Measurements from ENCODE around the gene RFC2.
A peak's percentile ranks its signal among the peaks of the same experiment; 100 is the strongest.

Gene RFC2

GRCh38 chr7:74254129-74254857 lies at the start of gene RFC2:
Gene RFC2, minus strand, starts transcription at chr7:74254399. Its CDS starts 16 bp downstream, at chr7:74254383.
- no peaks in the 10 kb centered on the region for H3K27me3 ChIP-seq (ENCODE audit: control insufficient read depth, insufficient read depth, low read length)
- no peaks in the 10 kb centered on the region for H3K36me3 ChIP-seq (ENCODE audit: control insufficient read depth, insufficient read depth, low read length)
- H3K9ac ChIP-seq (ENCODE audit: low read length), result peak within 1 kb of the TSS; percentile 95
- no peaks in the 10 kb centered on the region for H3K9me3 ChIP-seq (ENCODE audit: control insufficient read depth, low read length)
- peak within 1 kb of the TSS; percentile 53 for H3K4me3 ChIP-seq (ENCODE audit: low read length)
- H3K4me1 ChIP-seq (ENCODE audit: control insufficient read depth, insufficient read depth, low read length), result peaks cover 11% of the 10 kb centered on the region

- Histone ChIP-seq H3K36me3 (ENCODE audit: control insufficient read depth, insufficient read depth, low read length) (no peaks in the 10 kb centered on the region), H3K4me3 (ENCODE audit: low read length) (no peak overlapping the region), H3K4me1 (ENCODE audit: control insufficient read depth, insufficient read depth, low read length) (peaks cover 30% of the 10 kb centered on the region), H3K9me3 (ENCODE audit: control insufficient read depth, low read length) (no peaks in the 10 kb centered on the region), H3K27me3 (ENCODE audit: control insufficient read depth, insufficient read depth, low read length) (no peaks in the 10 kb centered on the region), H3K9ac (ENCODE audit: low read length) (no peak overlapping the region)
Observed at GRCh38 chr7:74302745-74303221, 48.6 kb upstream of the RFC2 start.

DNA sequence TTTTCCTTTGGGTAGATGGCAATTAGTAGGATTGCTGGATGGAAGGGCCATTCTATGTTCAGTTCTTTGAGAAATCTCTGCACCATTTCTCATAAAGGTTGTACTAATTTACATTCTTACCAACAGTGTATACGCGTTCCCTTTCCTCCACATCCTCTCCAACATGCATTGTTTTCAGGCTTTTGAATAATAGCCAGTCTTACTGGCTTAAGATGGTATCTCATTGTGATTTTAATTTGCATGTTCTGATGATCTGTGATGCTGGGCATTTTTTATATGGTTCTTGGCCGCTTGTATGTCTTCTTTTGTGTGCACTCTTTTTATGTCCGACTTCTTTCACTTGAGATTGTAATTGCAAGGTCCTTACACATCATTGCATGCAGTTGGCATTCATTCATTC lies 46.7 kb upstream of the RFC2 start:
- Histone ChIP-seq H3K36me3 (ENCODE audit: control insufficient read depth, insufficient read depth, low read length) (no peaks in the 10 kb centered on the region), H3K4me3 (ENCODE audit: low read length) (no peak overlapping the region), H3K9ac (ENCODE audit: low read length) (no peak overlapping the region), H3K27me3 (ENCODE audit: control insufficient read depth, insufficient read depth, low read length) (no peaks in the 10 kb centered on the region), H3K4me1 (ENCODE audit: control insufficient read depth, insufficient read depth, low read length) (peaks cover 15% of the 10 kb centered on the region), H3K9me3 (ENCODE audit: control insufficient read depth, low read length) (no peaks in the 10 kb centered on the region)

DNA sequence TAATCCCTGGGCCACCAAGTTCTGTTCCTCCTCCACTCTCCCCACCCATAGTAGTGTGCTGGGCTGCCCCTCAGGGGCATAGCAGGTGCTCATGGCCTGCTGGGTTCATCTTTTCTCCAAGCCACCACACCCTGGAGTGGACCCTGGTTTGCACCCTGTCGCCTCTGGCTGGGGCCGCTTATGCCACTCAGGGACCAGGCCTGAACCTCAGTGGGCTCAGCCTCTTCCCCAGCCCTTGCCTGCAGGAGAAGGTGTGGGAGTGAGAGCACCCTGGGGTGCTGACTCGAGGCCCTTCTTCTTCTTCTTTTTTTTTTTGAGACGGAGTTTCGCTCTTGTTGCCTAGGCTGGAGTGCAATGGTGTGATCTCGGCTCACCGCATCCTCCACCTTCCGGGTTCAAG lies 45.2 kb upstream of the RFC2 start:
- Histone ChIP-seq H3K9me3 (ENCODE audit: control insufficient read depth, low read length) (no peaks in the 10 kb centered on the region), H3K27me3 (ENCODE audit: control insufficient read depth, insufficient read depth, low read length) (no peaks in the 10 kb centered on the region), H3K36me3 (ENCODE audit: control insufficient read depth, insufficient read depth, low read length) (no peaks in the 10 kb centered on the region), H3K4me1 (ENCODE audit: control insufficient read depth, insufficient read depth, low read length) (peaks cover 27% of the 10 kb centered on the region), H3K9ac (ENCODE audit: low read length) (no peak overlapping the region), H3K4me3 (ENCODE audit: low read length) (no peak overlapping the region)

GRCh38 chr7:74297516-74298233 lies 43.5 kb upstream of the RFC2 start:
- H3K4me1 ChIP-seq (ENCODE audit: control insufficient read depth, insufficient read depth, low read length), result peaks cover 38% of the 10 kb centered on the region
- no peaks in the 10 kb centered on the region for H3K36me3 ChIP-seq (ENCODE audit: control insufficient read depth, insufficient read depth, low read length)
- H3K27me3 ChIP-seq (ENCODE audit: control insufficient read depth, insufficient read depth, low read length), result no peaks in the 10 kb centered on the region
- H3K9me3 ChIP-seq (ENCODE audit: control insufficient read depth, low read length), result no peaks in the 10 kb centered on the region
- no peak overlapping the region for H3K4me3 ChIP-seq (ENCODE audit: low read length)
- no peak overlapping the region for H3K9ac ChIP-seq (ENCODE audit: low read length)

GRCh38 chr7:74294191-74294998 lies 40.2 kb upstream of the RFC2 start:
- peaks cover 59% of the 10 kb centered on the region for H3K4me1 ChIP-seq (ENCODE audit: control insufficient read depth, insufficient read depth, low read length)
- no peaks in the 10 kb centered on the region for H3K27me3 ChIP-seq (ENCODE audit: control insufficient read depth, insufficient read depth, low read length)
- no peaks in the 10 kb centered on the region for H3K36me3 ChIP-seq (ENCODE audit: control insufficient read depth, insufficient read depth, low read length)
- H3K9me3 ChIP-seq (ENCODE audit: control insufficient read depth, low read length), result no peaks in the 10 kb centered on the region
- H3K9ac ChIP-seq (ENCODE audit: low read length), result peak overlapping the region; percentile 45
- H3K4me3 ChIP-seq (ENCODE audit: low read length), result no peak overlapping the region

GRCh38 chr7:74293577-74293908 lies 39.3 kb upstream of the RFC2 start:
- Histone ChIP-seq H3K27me3 (ENCODE audit: control insufficient read depth, insufficient read depth, low read length) (no peaks in the 10 kb centered on the region), H3K9me3 (ENCODE audit: control insufficient read depth, low read length) (no peaks in the 10 kb centered on the region), H3K4me1 (ENCODE audit: control insufficient read depth, insufficient read depth, low read length) (peaks cover 61% of the 10 kb centered on the region), H3K36me3 (ENCODE audit: control insufficient read depth, insufficient read depth, low read length) (no peaks in the 10 kb centered on the region), H3K4me3 (ENCODE audit: low read length) (peak overlapping the region; percentile 63), H3K9ac (ENCODE audit: low read length) (peak overlapping the region; percentile 81)

DNA sequence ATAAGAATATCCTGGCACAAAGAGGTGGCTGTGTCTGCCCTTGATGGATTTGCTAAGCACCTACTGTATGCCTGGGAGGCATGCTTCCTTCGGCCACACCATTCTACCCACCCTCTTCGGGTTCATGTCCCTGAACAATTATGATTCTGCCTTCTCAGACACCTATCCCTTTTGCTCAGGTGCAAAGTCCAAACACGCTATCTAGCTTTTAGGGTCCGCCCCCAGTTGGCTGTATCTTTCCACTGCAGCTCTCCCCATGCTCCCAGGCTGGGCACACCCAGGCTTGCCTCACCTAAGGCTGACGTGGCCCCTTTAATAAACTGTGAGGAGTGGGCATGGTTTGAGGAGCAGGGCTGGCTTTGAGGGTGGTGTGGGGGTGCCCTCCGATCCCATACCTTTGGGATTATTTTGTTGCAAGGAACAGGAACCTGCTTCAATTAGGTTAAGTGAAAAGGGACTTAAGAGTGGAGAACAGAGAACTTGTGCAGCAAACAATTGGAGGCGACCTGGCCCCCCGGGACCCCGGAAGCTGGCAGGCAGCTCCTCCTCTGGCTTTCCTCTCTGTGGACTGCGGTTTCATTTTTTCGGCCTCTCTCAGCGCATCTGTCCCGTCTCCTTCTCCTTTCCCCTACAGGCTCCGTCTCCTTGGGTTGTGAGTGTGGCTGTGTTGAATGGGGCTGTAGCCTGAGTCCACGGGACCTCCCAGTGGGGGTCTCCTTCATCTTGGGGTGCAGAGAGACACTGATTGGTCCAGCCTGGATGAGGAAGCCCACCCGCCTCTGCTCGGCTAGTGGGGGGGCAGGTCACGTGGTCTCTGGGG lies 38.8 kb upstream of the RFC2 start:
- peaks cover 66% of the 10 kb centered on the region for H3K4me1 ChIP-seq (ENCODE audit: control insufficient read depth, insufficient read depth, low read length)
- H3K36me3 ChIP-seq (ENCODE audit: control insufficient read depth, insufficient read depth, low read length), result no peaks in the 10 kb centered on the region
- no peaks in the 10 kb centered on the region for H3K27me3 ChIP-seq (ENCODE audit: control insufficient read depth, insufficient read depth, low read length)
- H3K9me3 ChIP-seq (ENCODE audit: control insufficient read depth, low read length), result no peaks in the 10 kb centered on the region
- peak overlapping the region; percentile 81 for H3K9ac ChIP-seq (ENCODE audit: low read length)
- peak overlapping the region; percentile 63 for H3K4me3 ChIP-seq (ENCODE audit: low read length)

- Histone ChIP-seq H3K27me3 (ENCODE audit: control insufficient read depth, insufficient read depth, low read length) (no peaks in the 10 kb centered on the region), H3K9ac (ENCODE audit: low read length) (peak overlapping the region; percentile 17), H3K4me3 (ENCODE audit: low read length) (no peak overlapping the region), H3K36me3 (ENCODE audit: control insufficient read depth, insufficient read depth, low read length) (no peaks in the 10 kb centered on the region), H3K4me1 (ENCODE audit: control insufficient read depth, insufficient read depth, low read length) (peaks cover 80% of the 10 kb centered on the region), H3K9me3 (ENCODE audit: control insufficient read depth, low read length) (no peaks in the 10 kb centered on the region)
Observed at GRCh38 chr7:74291535-74291934, 37.3 kb upstream of the RFC2 start.

DNA sequence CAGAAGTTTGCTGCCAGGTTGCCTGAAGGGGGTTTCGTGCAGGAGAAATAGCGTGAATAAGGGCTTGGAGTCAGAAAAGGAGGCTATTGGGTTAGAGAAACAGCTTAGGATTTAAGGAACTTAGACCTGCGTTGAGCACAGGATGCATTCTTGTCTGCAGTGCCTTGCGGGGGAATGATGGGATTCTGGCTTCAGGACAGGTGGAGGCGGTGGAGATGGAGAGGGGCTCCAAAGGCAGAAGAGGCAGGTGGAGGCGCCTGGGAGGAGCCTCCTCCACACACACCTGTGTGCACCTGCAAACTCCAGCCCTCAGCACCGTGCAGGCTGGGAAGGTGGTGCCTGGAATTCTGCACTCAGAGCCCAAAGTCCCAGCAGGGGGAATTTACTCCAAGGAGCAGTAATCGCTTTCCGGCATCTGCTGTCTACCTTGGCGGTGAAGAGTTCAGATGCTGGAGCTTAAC lies 36.8 kb upstream of the RFC2 start:
- Histone ChIP-seq H3K4me3 (ENCODE audit: low read length) (peak overlapping the region; percentile 47), H3K9me3 (ENCODE audit: control insufficient read depth, low read length) (no peaks in the 10 kb centered on the region), H3K4me1 (ENCODE audit: control insufficient read depth, insufficient read depth, low read length) (peaks cover 84% of the 10 kb centered on the region), H3K36me3 (ENCODE audit: control insufficient read depth, insufficient read depth, low read length) (no peaks in the 10 kb centered on the region), H3K9ac (ENCODE audit: low read length) (peak overlapping the region; percentile 78), H3K27me3 (ENCODE audit: control insufficient read depth, insufficient read depth, low read length) (no peaks in the 10 kb centered on the region)

DNA sequence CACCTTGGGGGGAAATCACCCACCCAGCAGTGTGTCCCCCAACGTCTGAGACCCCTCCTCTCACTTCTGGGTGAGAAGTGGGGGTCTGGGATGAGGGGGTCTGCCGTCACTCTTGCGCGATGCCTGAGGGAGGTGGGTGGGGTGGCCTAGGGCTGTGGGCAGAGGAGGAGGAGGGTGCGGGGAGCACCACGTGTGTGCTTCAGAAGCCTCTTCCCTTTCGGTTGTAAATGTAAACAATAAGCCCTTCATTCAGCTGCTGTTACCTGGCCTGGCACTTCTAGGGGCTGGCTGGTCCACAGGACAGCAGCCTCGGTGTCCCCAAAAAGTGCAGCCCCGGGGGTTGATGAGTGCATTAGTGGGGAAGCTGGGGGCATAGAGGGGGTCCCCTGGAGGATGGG lies 36.4 kb upstream of the RFC2 start:
- H3K27me3 ChIP-seq (ENCODE audit: control insufficient read depth, insufficient read depth, low read length), result no peaks in the 10 kb centered on the region
- peak overlapping the region; percentile 47 for H3K4me3 ChIP-seq (ENCODE audit: low read length)
- H3K36me3 ChIP-seq (ENCODE audit: control insufficient read depth, insufficient read depth, low read length), result no peaks in the 10 kb centered on the region
- H3K9me3 ChIP-seq (ENCODE audit: control insufficient read depth, low read length), result no peaks in the 10 kb centered on the region
- peaks cover 85% of the 10 kb centered on the region for H3K4me1 ChIP-seq (ENCODE audit: control insufficient read depth, insufficient read depth, low read length)
- peak overlapping the region; percentile 78 for H3K9ac ChIP-seq (ENCODE audit: low read length)
